Endothelial cell of umbilical vein (primary cell): ENCODE measurements around the gene PPCDC.

ENCODE experiments used
- EZH2 ChIP-seq: IDR thresholded peaks from 2 replicates; pipeline ENCODE4 v1.6.1; 2012; ENCODE audit warnings: borderline replicate concordance, low read depth, mild to moderate bottlenecking, moderate library complexity, low read length, inconsistent platforms; ENCODE audit not compliant: severe bottlenecking
- GATA2 ChIP-seq: IDR thresholded peaks from 2 replicates; pipeline ENCODE4 v1.7.0; 2011; ENCODE audit warnings: low read depth, mild to moderate bottlenecking, moderate library complexity, mixed read lengths, low read length; ENCODE audit not compliant: insufficient read length, insufficient read depth
- POLR2A ChIP-seq: IDR thresholded peaks from 2 replicates; pipeline ENCODE4 v1.6.1; 2012; ENCODE audit warnings: low read depth, mild to moderate bottlenecking, control low read depth, low read length
- POLR2AphosphoS5 ChIP-seq: IDR thresholded peaks from 2 replicates; pipeline ENCODE4 v1.6.1; 2012; ENCODE audit warnings: low read depth, mild to moderate bottlenecking, control low read depth, low read length, moderate library complexity; ENCODE audit not compliant: insufficient read depth
- TF ChIP-seq, protein P1 (sequence below), 2 donors: IDR thresholded peaks; 1 replicate in 1 of 2; 2 replicates in 1 of 2; pipeline ENCODE4 v1.5.1; 2011; ENCODE audit warnings: low read length in 2 of 2, mild to moderate bottlenecking in 2 of 2, moderate library complexity in 2 of 2, control low read depth in 1 of 2, inconsistent platforms in 1 of 2, low read depth in 1 of 2; ENCODE audit not compliant: insufficient read depth in 1 of 2; ENCODE audit errors: extremely low read depth in 1 of 2
- TF ChIP-seq, protein P2 (sequence below): IDR thresholded peaks from 2 replicates; pipeline ENCODE4 v1.6.1; 2011; ENCODE audit not compliant: insufficient read depth, insufficient read length

DNA sequence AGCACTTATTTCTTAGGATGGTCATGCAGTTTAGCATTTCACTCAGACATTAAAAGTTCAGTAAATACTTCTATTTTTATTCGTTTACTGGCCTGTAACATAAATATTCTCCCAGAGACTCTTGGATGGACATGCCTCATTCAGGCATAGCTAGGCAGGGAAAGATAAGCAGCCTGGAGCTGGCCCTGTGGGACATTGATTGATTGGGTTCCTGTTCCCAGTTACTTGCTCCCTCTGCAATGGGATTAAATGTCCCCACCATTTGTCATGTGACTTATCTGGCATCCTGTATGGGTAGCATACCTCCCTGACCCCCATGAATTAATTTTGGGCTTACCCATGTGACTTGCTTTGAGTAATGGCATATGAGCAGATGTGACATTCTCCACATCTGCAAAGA lies 30.8 kb upstream of the PPCDC start:
- TF ChIP-seq POLR2A (no peak), EZH2 (no peak), GATA2 (no peak), POLR2AphosphoS5 (no peak)
- TF ChIP-seq, protein P1, sequence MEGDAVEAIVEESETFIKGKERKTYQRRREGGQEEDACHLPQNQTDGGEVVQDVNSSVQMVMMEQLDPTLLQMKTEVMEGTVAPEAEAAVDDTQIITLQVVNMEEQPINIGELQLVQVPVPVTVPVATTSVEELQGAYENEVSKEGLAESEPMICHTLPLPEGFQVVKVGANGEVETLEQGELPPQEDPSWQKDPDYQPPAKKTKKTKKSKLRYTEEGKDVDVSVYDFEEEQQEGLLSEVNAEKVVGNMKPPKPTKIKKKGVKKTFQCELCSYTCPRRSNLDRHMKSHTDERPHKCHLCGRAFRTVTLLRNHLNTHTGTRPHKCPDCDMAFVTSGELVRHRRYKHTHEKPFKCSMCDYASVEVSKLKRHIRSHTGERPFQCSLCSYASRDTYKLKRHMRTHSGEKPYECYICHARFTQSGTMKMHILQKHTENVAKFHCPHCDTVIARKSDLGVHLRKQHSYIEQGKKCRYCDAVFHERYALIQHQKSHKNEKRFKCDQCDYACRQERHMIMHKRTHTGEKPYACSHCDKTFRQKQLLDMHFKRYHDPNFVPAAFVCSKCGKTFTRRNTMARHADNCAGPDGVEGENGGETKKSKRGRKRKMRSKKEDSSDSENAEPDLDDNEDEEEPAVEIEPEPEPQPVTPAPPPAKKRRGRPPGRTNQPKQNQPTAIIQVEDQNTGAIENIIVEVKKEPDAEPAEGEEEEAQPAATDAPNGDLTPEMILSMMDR (IDR thresholded peaks at IDR 0.05; ENCODE audit: extremely low read depth in 1 of 2, insufficient read depth in 1 of 2, low read depth in 1 of 2, low read length in 2 of 2) = no peak
- TF ChIP-seq, protein P2, sequence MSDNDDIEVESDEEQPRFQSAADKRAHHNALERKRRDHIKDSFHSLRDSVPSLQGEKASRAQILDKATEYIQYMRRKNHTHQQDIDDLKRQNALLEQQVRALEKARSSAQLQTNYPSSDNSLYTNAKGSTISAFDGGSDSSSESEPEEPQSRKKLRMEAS = no peak
